ENCODE data around the gene KCNK15.

DNA sequence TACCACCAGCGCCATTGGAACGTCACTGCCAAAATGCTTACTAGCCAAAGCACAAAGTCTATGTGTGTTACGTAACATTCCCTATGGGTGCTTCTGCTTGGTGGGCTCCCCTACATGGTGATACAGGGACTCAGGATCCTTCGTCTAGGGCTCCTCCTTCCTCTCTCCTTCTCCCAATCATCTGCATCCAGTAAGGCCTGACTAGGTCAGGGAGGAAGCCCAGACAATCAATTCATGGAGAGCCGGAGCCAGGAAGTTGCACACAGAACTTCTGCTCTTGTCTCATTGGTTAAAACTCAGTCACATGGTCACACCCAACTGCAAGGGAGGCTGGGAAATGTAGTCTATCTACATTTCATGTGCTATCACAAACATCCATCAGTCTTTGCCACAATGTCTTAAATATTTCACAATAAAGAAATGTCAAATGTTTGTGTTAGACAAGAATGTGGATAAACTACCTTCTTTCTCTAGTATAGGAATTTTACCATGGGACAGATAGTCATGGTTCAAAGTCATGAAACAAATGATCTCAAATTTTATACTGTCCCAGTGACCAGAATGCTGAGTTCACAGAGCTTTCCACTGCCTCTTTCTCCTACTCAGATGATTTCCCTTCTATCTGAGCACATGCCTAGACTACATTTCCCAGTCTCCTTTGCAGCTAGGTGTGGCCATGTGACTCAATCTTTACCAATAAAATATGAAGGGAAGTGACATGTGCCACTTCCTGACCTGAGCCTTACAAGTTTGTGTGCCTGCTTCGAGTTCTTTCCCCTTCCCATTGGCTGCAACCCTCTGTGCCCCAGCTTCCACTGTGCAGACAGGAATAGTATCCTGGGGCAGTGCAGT lies 9.3 kb upstream of the KCNK15 start:
- peak in 2 of 4 donors; percentile 12 to 26 for TF ChIP-seq CTCF (IDR thresholded peaks at IDR 0.05)
- TF ChIP-seq POLR2A (IDR thresholded peaks at IDR 0.05), result no peak
